Activated CD4-positive, CD25-positive, alpha-beta regulatory T cell (primary cell): ENCODE data around the gene OR5A2.
"Not testable (repeated sequence)": the region's sequence is repeated elsewhere in the genome, so short reads cannot be mapped to it uniquely, and the experiment has no call there.

Experiments
- DNase-seq, 4 experiments: peaks; one replicate each; lab custom pipeline; 2025; lab: John Stamatoyannopoulos, UW

Gene OR5A2

GRCh38 chr11:59380263-59381059 lies 45.8 kb downstream of the OR5A2 start:
- no peak for DNase-seq

- DNase-seq = not testable (repeated sequence)
These were observed 53.9 kb downstream of the OR5A2 start for GRCh38 chr11:59372324-59372723.

DNA sequence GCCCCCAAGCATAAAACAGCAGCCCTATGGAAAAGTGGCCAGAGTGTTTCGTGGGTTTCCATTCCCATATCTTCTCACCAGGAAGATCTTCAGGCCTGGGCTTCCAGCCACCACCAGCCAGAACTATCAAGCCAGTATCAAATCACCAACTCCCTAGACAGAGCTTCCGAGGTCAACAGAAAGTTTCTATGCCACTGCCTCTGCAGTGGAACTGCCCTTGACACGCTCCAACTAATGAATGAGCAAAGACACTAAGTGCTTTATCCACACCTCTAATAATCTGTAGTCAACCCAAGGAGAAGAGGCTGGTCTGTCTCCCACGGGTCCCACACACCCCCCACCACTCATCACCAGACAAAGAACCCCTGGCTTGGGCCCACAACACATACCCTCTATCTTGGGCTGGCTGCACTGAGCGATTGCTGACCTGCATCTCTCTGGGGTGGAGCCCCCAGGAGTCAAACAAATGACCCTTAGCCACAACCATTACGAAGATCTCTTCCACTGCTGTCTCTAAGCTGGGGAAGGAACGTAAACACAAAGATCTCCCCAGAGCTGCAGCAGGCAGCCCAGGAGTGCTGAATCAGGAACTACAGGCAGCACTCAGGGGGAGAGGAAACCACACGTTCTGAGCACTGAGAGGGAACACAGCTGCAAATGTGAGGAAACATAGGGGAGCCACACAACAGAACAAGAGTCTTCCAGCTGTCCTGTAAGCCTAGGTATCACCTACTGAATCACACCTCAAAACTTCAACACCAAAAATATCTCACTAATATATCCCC lies 57.8 kb downstream of the OR5A2 start:
- DNase-seq = no peak
